HFFc6 (cell line): ENCODE results near the gene EVPLL. TPM values are rescaled to one million over a fixed set of nuclear protein-coding genes. Genes with fewer than 3 reads are reported as not detected.
"Not testable (repeated sequence)": the region's sequence is repeated elsewhere in the genome, so short reads cannot be mapped to it uniquely, and the experiment has no call there.

Experiments used
- DNase-seq: peaks from one replicate; pipeline ENCODE4 v3.0.0-alpha.2; 2018
- H3K27ac Mint-ChIP-seq: 2 replicates; pipeline ENCODE4 v1.8.0; 2020; ENCODE audit warnings: mild to moderate bottlenecking, mixed read lengths
- H3K27me3 Mint-ChIP-seq: 2 replicates; pipeline ENCODE4 v1.8.0; 2021; ENCODE audit warnings: mild to moderate bottlenecking, moderate library complexity, mixed read lengths; ENCODE audit not compliant: insufficient read depth
- H3K36me3 Mint-ChIP-seq: 2 replicates; pipeline ENCODE4 v1.8.0; 2021; ENCODE audit warnings: low read depth, mixed read lengths
- H3K4me1 Mint-ChIP-seq: 2 replicates; pipeline ENCODE4 v1.8.0; 2020; ENCODE audit warnings: low read depth, mixed read lengths
- H3K4me3 Mint-ChIP-seq: 2 replicates; pipeline ENCODE4 v1.8.0; 2020; ENCODE audit warnings: mild to moderate bottlenecking, moderate library complexity, mixed read lengths
- H3K9me3 Mint-ChIP-seq: 2 replicates; pipeline ENCODE4 v1.8.0; 2020; ENCODE audit warnings: mild to moderate bottlenecking, mixed read lengths
- CTCF ChIP-seq: fragments of 200-600 bp; sonication (generic); IDR thresholded peaks from 2 replicates; pipeline ENCODE4 v1.5.0; 2021; ENCODE audit warnings: antibody characterized with exemption, mild to moderate bottlenecking
- long read RNA-seq: library from polyadenylated mRNA; unstranded; transcript quantifications from one replicate; pipeline ENCODE4 v2.0.0, GENCODE V29; 2019
- total RNA-seq, 6 experiments: library from RNA; stranded (reverse); fragmentation: NEBNext Ultra II Directional; extraction: Animal tissue kit (Norgen Biotek cat#: 25700); gene quantifications; 2 replicates in 1 of 6; 3 replicates in 5 of 6; pipeline ENCODE4 v1.2.3, GENCODE V29; 2021

EVPLL gene
- not detected for total RNA-seq
- long read RNA-seq = 0 reads

- H3K4me1 Mint-ChIP-seq = no peaks in the 10 kb centered on the region
- TF ChIP-seq CTCF = no peak
- H3K4me3 Mint-ChIP-seq = no peak within 1 kb of the TSS
- H3K9me3 Mint-ChIP-seq = no peaks in the 10 kb centered on the region; the same call in 1 of the 2 replicates
- no peaks in the 10 kb centered on the region for H3K36me3 Mint-ChIP-seq
- DNase-seq = no peak
- peaks cover 7% of the 10 kb centered on the region for H3K27me3 Mint-ChIP-seq
- H3K27ac Mint-ChIP-seq = no peak within 1 kb of the TSS
These were observed at the start of gene EVPLL for GRCh38 chr17:18377437-18378204. Gene EVPLL (plus strand): TSS chr17:18377778. CDS start chr17:18380938, 3,160 bp downstream.

DNA sequence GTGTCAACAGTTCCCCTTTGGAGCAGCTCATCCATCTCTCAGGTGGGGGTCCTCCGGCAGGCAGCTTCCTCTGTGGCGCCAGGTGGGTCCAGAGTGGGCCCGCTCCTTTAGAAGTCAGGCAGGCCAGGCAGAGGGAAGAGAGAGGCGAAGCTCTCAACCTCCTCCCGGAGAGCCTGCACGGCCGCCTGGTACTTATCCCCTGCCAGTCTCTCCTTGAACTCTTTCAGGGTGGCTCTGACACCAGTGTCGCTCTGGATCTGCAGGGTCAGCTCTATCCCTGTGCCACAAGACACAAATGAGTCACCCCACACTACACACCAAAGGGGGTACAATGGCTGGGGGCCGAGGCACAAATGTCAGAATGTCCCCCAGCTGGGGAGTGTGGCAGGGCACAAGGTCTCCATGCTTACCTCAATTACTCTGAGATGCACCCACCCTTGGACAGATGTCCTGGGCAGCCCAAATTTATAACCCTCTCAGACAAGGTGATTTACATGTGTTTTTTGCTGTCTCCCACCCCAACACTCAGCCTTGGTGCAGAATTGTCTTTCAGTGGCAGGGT lies 48.9 kb upstream of the EVPLL start:
- TF ChIP-seq CTCF = no peak
- H3K4me3 Mint-ChIP-seq = no peak overlapping the region
- H3K9me3 Mint-ChIP-seq = no peaks in the 10 kb centered on the region
- H3K27me3 Mint-ChIP-seq = peaks cover 1% of the 10 kb centered on the region; the same call in 1 of the 2 replicates
- peaks cover 9% of the 10 kb centered on the region; the same call in 1 of the 2 replicates for H3K36me3 Mint-ChIP-seq
- no peaks in the 10 kb centered on the region for H3K4me1 Mint-ChIP-seq
- no peak for DNase-seq
- no peak overlapping the region for H3K27ac Mint-ChIP-seq

- TF ChIP-seq CTCF = no peak
- H3K4me1 Mint-ChIP-seq = no peaks in the 10 kb centered on the region
- H3K27me3 Mint-ChIP-seq = peaks cover 3% of the 10 kb centered on the region; the same call in 1 of the 2 replicates
- H3K4me3 Mint-ChIP-seq = no peak overlapping the region
- H3K27ac Mint-ChIP-seq = peak overlapping the region; percentile 64
- peaks cover 6% of the 10 kb centered on the region; the same call in 1 of the 2 replicates for H3K36me3 Mint-ChIP-seq
- DNase-seq = no peak
- H3K9me3 Mint-ChIP-seq = no peaks in the 10 kb centered on the region
These were observed 45.7 kb upstream of the EVPLL start for GRCh38 chr17:18331879-18332278.

DNA sequence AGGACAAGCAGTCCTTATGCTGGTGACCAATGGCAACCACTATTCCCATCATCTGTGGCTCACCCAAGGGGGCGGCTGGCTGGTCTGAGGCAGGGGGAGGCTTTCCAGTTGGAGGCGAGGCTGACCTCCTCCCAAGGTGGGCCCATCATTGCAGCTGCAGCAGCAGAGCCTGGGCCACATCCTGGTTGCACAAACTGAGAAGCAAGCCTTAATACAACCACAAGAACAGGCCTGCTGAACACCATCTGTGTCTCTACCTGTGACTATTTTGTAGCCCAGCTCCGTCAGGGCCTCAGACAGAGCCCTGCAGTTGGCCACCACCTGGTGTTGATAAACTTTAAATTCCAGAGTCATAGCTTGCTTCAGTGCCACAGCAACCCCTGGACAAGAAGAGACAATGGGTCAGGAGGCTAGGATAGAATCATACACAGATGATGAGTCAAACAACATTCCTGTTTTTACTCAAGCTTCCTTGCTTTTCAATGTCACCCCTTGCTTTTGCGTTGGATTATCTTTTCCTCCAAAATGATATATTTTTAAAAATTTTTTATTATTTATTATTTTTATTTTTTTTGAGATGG lies 44.6 kb upstream of the EVPLL start:
- DNase-seq = peak; percentile 34
- Mint-ChIP-seq H3K27ac (peak overlapping the region; percentile 16; the same call in 1 of the 2 replicates), H3K4me3 (no peak overlapping the region), H3K36me3 (peaks cover 10% of the 10 kb centered on the region; the same call in 1 of the 2 replicates), H3K4me1 (no peaks in the 10 kb centered on the region), H3K9me3 (no peaks in the 10 kb centered on the region), H3K27me3 (peaks cover 3% of the 10 kb centered on the region; the same call in 1 of the 2 replicates)
- TF ChIP-seq CTCF = no peak

DNA sequence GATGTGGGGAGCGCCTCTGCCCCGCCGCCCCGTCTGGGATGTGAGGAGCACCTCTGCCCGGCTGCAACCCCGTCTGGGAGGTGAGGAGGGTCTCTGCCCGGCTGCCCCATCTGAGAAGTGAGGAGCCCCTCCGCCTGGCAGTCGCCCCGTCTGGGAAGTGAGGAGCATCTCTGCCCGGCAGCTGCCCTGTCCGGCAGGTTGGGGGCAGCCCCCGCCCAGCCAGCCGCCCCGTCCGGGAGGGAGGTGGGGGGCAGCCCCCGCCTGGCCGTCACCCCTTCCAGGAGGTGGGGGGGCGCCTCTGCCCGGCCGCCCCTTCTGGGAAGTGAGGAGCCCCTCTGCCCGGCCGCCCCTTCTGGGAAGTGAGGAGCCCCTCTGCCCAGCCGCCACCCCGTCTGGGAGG lies 39.4 kb upstream of the EVPLL start:
- not testable (repeated sequence) for H3K4me3 Mint-ChIP-seq, H3K4me1 Mint-ChIP-seq, H3K27ac Mint-ChIP-seq, H3K27me3 Mint-ChIP-seq, DNase-seq, H3K9me3 Mint-ChIP-seq
- peaks cover 21% of the 10 kb centered on the region for H3K36me3 Mint-ChIP-seq

- TF ChIP-seq CTCF = no peak
- H3K9me3 Mint-ChIP-seq = no peaks in the 10 kb centered on the region
- H3K36me3 Mint-ChIP-seq = peaks cover 21% of the 10 kb centered on the region
- no peak for DNase-seq
- H3K4me3 Mint-ChIP-seq = no peak overlapping the region
- H3K27ac Mint-ChIP-seq = no peak overlapping the region
- no peaks in the 10 kb centered on the region for H3K27me3 Mint-ChIP-seq
- no peaks in the 10 kb centered on the region for H3K4me1 Mint-ChIP-seq
These were observed 37.6 kb upstream of the EVPLL start for GRCh38 chr17:18339933-18340332.
